ENCODE measurements around the gene KCNJ2.

- TF ChIP-seq CTCF (IDR thresholded peaks at IDR 0.05) = no peak
- no peak for TF ChIP-seq EP300 (IDR thresholded peaks at IDR 0.05)
- no peak for TF ChIP-seq POLR2A (IDR thresholded peaks at IDR 0.05)
Measured at GRCh38 chr17:70173681-70174080, 4.3 kb downstream of the KCNJ2 start.

Measured in tibial nerve (tissue), 4 donors.